ENCODE measurements around the gene CADPS.

Gene CADPS

GRCh38 chr3:62433396-62433795 lies 441.8 kb downstream of the CADPS start:
- H3K4me3 ChIP-seq (ENCODE audit: low read depth, low read length): no peak overlapping the region
- no peak for DNase-seq (ENCODE audit: low read depth)

GRCh38 chr3:62421207-62421606 lies 454.0 kb downstream of the CADPS start:
- no peak for DNase-seq (ENCODE audit: low read depth)
- no peak overlapping the region for H3K4me3 ChIP-seq (ENCODE audit: low read depth, low read length)

GRCh38 chr3:62416144-62416543 lies 459.1 kb downstream of the CADPS start:
- H3K4me3 ChIP-seq (ENCODE audit: low read depth, low read length): no peak overlapping the region

GRCh38 chr3:62415312-62415801 lies 459.9 kb downstream of the CADPS start:
- H3K4me3 ChIP-seq (ENCODE audit: low read depth, low read length): no peak overlapping the region
- no peak for DNase-seq (ENCODE audit: low read depth)

More at GRCh38 chr3:62416144-62416543, 459.1 kb downstream of the CADPS start:
- DNase-seq (ENCODE audit: low read depth): no peak

GRCh38 chr3:62414786-62415185 lies 460.4 kb downstream of the CADPS start:
- H3K4me3 ChIP-seq (ENCODE audit: low read depth, low read length): no peak overlapping the region
- no peak for DNase-seq (ENCODE audit: low read depth)

- no peak for DNase-seq (ENCODE audit: low read depth)
These were observed 461.5 kb downstream of the CADPS start for GRCh38 chr3:62413687-62414086.

GRCh38 chr3:62406945-62407344 lies 468.3 kb downstream of the CADPS start:
- no peak for DNase-seq (ENCODE audit: low read depth)
- no peak overlapping the region for H3K4me3 ChIP-seq (ENCODE audit: low read depth, low read length)

More at GRCh38 chr3:62413687-62414086, 461.5 kb downstream of the CADPS start:
- H3K4me3 ChIP-seq (ENCODE audit: low read depth, low read length): no peak overlapping the region

GRCh38 chr3:62405566-62405965 lies 469.6 kb downstream of the CADPS start:
- no peak overlapping the region for H3K4me3 ChIP-seq (ENCODE audit: low read depth, low read length)
- DNase-seq (ENCODE audit: low read depth): no peak

GRCh38 chr3:62405135-62405534 lies 470.1 kb downstream of the CADPS start:
- no peak for DNase-seq (ENCODE audit: low read depth)
- H3K4me3 ChIP-seq (ENCODE audit: low read depth, low read length): no peak overlapping the region

- H3K4me3 ChIP-seq (ENCODE audit: low read depth, low read length): no peak overlapping the region
These were observed 470.9 kb downstream of the CADPS start for GRCh38 chr3:62404321-62404720.

GRCh38 chr3:62403765-62404164 lies 471.5 kb downstream of the CADPS start:
- H3K4me3 ChIP-seq (ENCODE audit: low read depth, low read length): no peak overlapping the region
- no peak for DNase-seq (ENCODE audit: low read depth)

More at GRCh38 chr3:62404321-62404720, 470.9 kb downstream of the CADPS start:
- DNase-seq (ENCODE audit: low read depth): no peak

GRCh38 chr3:62392626-62393292 lies 482.5 kb downstream of the CADPS start:
- no peak overlapping the region for H3K4me3 ChIP-seq (ENCODE audit: low read depth, low read length)

GRCh38 chr3:62387251-62387650 lies 488.0 kb downstream of the CADPS start:
- no peak for DNase-seq (ENCODE audit: low read depth)
- no peak overlapping the region for H3K4me3 ChIP-seq (ENCODE audit: low read depth, low read length)

More at GRCh38 chr3:62392626-62393292, 482.5 kb downstream of the CADPS start:
- DNase-seq (ENCODE audit: low read depth): no peak

GRCh38 chr3:62379321-62379798 lies 495.9 kb downstream of the CADPS start:
- no peak for DNase-seq (ENCODE audit: low read depth)
- no peak overlapping the region for H3K4me3 ChIP-seq (ENCODE audit: low read depth, low read length)

- no peak overlapping the region for H3K4me3 ChIP-seq (ENCODE audit: low read depth, low read length)
- DNase-seq (ENCODE audit: low read depth): no peak
These were observed 496.3 kb downstream of the CADPS start for GRCh38 chr3:62378921-62379320.

GRCh38 chr3:62378311-62378789 lies 496.9 kb downstream of the CADPS start:
- no peak for DNase-seq (ENCODE audit: low read depth)
- H3K4me3 ChIP-seq (ENCODE audit: low read depth, low read length): no peak overlapping the region

GRCh38 chr3:62376906-62377877 lies 498.0 kb downstream of the CADPS start:
- H3K4me3 ChIP-seq (ENCODE audit: low read depth, low read length): no peak overlapping the region
- DNase-seq (ENCODE audit: low read depth): no peak

- DNase-seq (ENCODE audit: low read depth): no peak
- H3K4me3 ChIP-seq (ENCODE audit: low read depth, low read length): no peak overlapping the region
These were observed 498.8 kb downstream of the CADPS start for GRCh38 chr3:62376454-62376720.

- DNase-seq (ENCODE audit: low read depth): no peak
- H3K4me3 ChIP-seq (ENCODE audit: low read depth, low read length): no peak overlapping the region
These were observed 499.4 kb downstream of the CADPS start for GRCh38 chr3:62375655-62376453.
